HT1080 (cell line): ENCODE results near the gene NPAS2. TPM values are rescaled to one million over a fixed set of nuclear protein-coding genes. Genes with fewer than 3 reads are reported as not detected.

Experiments used
- DNase-seq: peaks from one replicate; pipeline ENCODE4 v3.0.0-alpha.2; 2015; ENCODE audit warnings: low read depth
- total RNA-seq: library from RNA; depleted of rRNA; stranded (reverse); fragments of >200 nt; shearing (Covaris generic); gene quantifications from 2 replicates; pipeline ENCODE4 v1.2.3, GENCODE V29; 2014; rRNA removed

The NPAS2 gene
- total RNA-seq, 1 experiment from 2014 or later, result 63.1 TPM

DNA sequence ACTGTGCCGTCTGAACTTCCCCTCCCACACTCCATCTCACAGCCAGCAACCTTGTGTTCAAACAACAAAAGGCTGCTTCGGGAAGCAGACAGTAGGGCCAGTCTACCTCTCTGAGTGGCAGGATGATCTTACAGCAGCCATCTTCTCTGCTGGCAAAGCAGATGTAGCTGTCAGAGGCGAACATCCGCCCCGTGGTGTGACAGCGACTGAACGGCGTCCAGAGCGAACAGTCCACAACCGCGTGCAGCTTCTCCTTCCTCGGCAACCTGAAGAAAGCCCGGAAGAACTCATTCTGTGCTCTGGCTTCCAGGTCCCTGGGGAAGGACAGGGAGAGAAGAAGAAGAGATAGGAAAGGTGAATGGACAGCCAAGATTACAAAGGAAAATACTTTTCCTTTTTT, 220.1 kb downstream of the NPAS2 start:
- no peak for DNase-seq

DNA sequence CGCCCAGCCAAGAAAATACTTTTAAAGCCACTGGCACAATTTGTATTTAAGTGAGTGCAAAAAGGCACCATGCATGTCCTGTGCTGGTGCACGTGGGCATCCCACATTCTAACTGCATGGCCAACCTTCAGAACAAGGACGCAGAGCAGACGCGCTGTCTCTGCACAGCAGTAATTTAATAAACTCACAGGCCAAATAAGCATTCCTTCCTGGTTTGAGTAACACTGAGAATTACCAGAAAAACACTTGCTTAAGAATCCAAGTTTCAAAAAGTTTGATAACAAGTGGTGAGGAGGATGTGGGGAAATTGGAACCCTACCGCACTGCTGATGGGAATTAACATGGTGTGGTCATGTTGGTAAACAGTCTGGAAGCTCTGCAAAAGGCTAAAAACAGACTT, 220.8 kb downstream of the NPAS2 start:
- DNase-seq, result no peak

DNA sequence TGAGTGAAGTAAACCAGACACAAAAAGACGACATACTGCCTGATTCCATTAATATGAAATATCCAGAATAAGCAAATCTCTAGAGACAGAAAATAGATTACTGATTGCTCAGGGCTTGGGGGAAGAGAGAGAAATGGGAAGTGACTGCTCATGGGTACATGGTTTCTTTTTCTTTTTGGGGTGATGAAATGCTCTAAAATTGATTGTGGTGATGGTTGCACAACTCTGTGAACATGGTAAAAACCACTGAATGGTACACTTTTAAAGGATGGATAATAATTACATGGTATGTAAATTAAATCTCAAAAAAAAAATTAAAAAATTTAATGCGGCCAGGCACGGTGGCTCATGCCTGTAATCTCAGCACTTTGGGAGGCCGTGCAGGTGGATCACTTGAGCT, 221.5 kb downstream of the NPAS2 start:
- no peak for DNase-seq

DNA sequence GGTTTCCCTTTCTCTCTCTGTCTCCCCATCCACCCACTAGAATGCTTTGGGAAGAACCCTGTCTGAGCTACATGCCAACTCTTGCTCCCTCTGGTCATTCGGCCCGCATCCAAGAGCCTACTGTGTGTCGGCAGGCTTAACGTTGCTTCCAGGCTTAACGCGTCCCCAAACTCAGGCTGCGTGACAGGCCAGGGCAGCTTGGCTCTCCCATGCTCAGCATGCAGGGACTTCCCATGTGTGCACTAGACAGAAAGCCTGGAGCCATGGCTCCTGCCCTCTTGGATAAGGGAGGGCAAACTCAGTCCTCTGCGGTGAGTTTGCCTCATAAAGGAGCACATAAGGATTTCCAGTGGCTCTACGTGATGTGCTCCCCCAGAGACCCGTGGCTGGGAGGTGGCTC, 225.4 kb downstream of the NPAS2 start:
- DNase-seq, result no peak

Other genes starting within 250 kb of the NPAS2 start
- gene RPL31, start 182.2 kb downstream of the NPAS2 start, total RNA-seq, result 2,115 and 2,507 TPM in 2 replicates